Measurements from ENCODE around the gene LAD1.

The LAD1 gene

GRCh38 chr1:201391651-201392511 lies 7.2 kb downstream of the LAD1 start:
- DNase-seq (ENCODE audit: low read depth in 3 of 3) = no peak

- DNase-seq (ENCODE audit: low read depth in 3 of 3) = no peak
These were observed 7.9 kb downstream of the LAD1 start for GRCh38 chr1:201391225-201391624.

DNA sequence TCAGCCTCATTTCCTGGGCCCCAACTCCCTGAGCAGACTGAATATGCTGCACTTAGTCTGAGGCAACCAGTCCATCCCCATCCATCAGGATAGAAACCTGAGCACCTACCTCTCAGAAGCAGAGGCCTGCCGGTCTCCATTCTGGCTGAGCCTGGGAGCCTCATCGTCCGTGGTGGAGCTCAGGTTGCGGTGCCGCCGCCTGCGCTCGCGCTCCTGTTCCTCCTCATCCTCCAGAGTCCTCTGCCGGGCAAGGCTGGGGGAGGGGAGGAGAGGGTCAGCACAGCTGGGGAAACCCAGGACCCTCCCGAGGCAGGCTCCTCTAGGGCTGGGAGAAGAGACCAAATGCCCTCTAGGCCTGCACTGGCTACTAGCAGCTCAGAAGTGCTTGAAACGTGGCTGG lies 10.1 kb downstream of the LAD1 start:
- DNase-seq (ENCODE audit: low read depth in 3 of 3) = no peak

- no peak for DNase-seq (ENCODE audit: low read depth in 3 of 3)
These were observed 12.9 kb downstream of the LAD1 start for GRCh38 chr1:201386208-201386607.

GRCh38 chr1:201385299-201385891 lies 13.7 kb downstream of the LAD1 start:
- DNase-seq (ENCODE audit: low read depth in 3 of 3) = peak in 2 of 3 donors; percentile 14 to 50

DNA sequence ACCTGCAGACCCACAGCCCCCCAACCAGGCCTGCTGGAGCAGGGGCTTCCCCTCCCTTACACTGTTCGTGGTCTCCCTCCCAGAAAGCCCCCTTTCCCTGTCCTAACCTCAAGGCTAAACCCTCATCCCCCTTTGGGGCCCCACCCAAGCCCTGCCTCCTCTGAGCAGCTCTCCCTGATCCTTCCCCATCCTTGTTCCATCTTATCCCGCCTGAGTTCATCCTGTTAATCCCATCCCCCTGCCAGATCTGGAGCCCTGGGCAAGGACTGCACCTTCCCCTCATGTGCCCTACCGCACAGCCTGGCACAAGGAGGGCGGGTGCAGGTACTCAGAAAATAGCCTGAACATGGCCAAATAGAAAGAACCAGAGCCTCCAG lies 14.7 kb downstream of the LAD1 start:
- DNase-seq (ENCODE audit: low read depth in 3 of 3) = no peak

DNA sequence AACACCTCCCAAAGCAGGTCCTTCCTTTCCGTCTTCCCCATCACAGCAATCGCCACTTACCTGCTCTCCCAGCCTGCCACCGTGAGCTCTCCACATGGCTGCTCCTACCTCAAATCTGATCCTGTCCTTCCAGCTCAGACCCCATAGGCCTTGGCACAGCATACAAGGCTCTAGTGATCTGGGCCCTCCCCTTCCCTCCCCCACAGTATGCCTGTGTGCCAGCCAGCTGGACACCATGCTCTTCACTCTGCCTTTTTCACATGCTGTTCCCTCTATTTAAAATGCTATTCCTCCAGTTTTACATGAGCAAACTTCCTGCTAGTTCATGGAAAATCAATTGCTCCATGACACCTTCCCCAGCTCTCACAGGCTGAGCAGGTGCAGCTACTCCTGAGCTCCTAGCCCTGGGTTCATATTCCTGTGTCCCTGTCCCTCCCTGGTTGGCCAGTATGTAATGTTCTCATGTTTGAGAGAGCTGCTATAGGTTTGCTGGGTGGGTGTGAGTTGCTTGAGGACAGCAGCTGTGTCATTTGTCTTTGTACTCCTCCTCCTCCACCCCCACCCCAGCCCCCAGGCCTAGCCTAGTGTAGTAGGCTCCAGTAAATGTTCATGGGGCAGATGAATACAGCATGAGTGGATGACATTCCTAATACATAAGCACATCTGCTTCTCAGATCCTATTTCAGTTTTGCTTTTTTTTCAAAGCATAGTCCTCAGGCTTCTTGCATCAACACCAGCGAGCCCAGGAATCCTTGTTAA lies 15.3 kb downstream of the LAD1 start:
- no peak for DNase-seq (ENCODE audit: low read depth in 3 of 3)

- no peak for DNase-seq (ENCODE audit: low read depth in 3 of 3)
These were observed 18.0 kb downstream of the LAD1 start for GRCh38 chr1:201381130-201381529.

DNA sequence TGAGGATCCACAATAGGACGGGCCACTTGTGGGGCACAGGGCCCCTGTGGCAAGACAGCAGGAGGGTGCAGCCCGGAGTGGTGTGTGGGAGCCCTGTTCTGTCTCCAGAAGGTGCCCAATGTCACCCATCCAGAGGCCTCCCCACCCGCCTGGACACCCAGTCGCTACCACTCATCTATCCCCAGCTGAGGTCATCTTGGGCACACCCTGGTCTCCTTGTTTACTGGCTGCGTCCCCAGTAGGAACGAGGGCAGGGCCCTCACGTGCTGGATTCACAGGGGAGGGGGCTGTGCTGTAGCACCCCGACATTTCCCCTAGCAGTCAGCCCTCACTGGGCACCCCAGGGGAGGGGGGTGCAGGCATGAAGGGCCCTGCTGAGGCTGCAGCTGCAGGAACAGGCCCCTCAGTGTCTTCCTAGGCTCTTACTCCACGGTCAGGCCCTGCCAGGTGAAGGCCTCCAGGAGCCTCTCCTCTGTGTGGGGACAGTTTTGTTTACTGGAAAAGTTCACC lies 19.3 kb downstream of the LAD1 start:
- DNase-seq (ENCODE audit: low read depth in 3 of 3) = no peak

GRCh38 chr1:201378804-201379203 lies 20.3 kb downstream of the LAD1 start:
- DNase-seq (ENCODE audit: low read depth in 3 of 3) = no peak

- DNase-seq (ENCODE audit: low read depth in 3 of 3) = no peak
These were observed 21.5 kb downstream of the LAD1 start, which contains the start of gene TNNT2 for GRCh38 chr1:201377611-201378092. TSS of gene TNNT2 (minus strand) at chr1:201377680. CDS start at chr1:201373254, 4,426 bp downstream.

DNA sequence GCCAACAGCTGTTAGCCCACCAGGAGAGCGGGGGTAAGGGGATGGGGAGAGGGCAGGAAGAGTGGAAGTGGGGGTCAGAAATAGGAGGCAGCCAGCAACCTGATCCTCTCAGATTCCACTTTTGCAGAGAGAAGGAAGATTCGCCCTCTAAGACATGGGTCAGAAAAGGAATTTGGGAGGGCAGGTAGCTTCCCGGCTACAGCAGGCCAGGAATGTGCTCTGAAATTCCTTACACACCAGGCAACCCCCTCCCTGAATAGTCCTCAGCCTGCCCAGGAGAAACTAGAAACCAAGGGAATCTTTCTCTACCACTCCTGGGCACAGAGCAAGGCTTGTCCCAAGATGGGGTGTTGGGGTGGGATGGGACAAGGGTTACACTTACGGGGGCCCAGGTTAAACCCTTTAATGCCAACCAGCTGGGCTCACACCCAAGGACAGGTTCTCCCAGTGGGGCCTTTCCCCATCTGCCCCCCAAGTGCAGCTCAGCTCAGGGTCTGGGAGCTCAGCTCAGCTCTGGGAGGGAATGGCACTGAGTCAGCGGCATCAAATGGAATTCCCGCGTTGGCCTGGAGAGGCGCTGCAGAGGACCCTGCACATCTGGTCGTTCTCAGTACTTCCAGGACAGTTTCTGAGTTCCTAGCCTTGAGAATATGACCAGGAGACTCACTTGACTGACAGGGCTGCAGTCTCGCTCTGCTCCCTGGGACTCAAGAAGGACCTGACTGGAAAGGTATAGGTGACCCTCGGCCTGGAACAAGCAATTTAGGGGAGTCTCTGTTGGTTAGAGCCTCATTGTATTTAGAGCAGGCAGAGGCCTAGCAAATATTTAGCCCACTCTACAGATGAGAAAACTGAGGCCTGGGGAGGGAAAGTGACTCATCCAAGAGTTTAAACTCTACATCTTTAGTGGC lies 22.4 kb downstream of the LAD1 start:
- peak in 1 of 3 donors; percentile 9 for DNase-seq (ENCODE audit: low read depth in 3 of 3)

- DNase-seq (ENCODE audit: low read depth in 3 of 3) = no peak
These were observed 23.0 kb downstream of the LAD1 start for GRCh38 chr1:201376107-201376463.

- DNase-seq (ENCODE audit: low read depth in 3 of 3) = no peak
These were observed 24.0 kb downstream of the LAD1 start for GRCh38 chr1:201375169-201375568.

GRCh38 chr1:201374364-201374763 lies 24.8 kb downstream of the LAD1 start:
- DNase-seq (ENCODE audit: low read depth in 3 of 3) = no peak

DNA sequence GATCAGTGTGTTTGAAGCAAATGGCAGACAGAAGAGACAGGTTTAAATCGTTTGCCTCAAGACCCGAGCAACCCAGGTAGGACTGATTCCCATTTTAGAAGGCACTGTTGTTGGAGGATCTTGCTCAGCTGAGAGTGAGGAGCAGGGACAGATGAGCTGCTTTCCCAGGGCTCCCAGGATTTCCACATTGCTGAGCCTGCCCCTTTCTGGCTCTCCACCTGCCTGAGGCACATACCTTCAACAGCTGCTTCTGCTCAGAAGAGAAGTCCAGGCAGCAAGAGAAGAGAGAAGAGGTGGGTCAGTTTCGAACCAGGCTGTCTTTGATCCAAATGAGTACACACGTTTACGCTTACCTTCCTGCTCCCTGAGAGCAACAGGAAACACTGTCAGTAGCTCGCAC lies 27.3 kb downstream of the LAD1 start:
- DNase-seq (ENCODE audit: low read depth in 3 of 3) = no peak

GRCh38 chr1:201371276-201371675 lies 27.8 kb downstream of the LAD1 start:
- DNase-seq (ENCODE audit: low read depth in 3 of 3) = no peak

DNA sequence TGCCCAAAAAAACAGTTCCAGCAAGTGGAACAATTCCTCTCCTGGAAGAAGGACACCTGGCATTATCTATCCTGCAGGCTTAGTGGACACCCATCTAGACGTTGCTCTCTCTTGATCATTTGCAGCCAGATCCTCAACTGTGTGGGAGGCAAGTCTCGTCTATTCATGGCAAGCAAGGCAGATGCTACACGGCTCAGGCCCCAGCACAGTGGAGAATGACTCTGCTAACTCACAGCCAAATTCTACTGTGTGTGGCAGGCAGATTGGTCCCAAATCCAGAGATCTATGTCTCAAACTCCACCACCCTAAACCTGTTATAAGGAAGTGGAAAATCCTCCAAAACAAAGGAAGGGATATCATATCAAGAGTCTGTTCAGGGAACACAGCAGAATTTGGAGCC lies 28.6 kb downstream of the LAD1 start:
- DNase-seq (ENCODE audit: low read depth in 3 of 3) = no peak

GRCh38 chr1:201369209-201369608 lies 29.9 kb downstream of the LAD1 start:
- DNase-seq (ENCODE audit: low read depth in 3 of 3) = no peak

- no peak for DNase-seq (ENCODE audit: low read depth in 3 of 3)
These were observed 32.4 kb downstream of the LAD1 start for GRCh38 chr1:201366696-201367095.

GRCh38 chr1:201365251-201365650 lies 33.9 kb downstream of the LAD1 start:
- DNase-seq (ENCODE audit: low read depth in 3 of 3) = no peak

Data from stimulated activated CD4-positive, alpha-beta T cell treated with anti-CD3 and anti-CD28 coated beads, TNF-alpha, amount 100 ng/mL, for 48 hours (primary cell).